CD4-positive, alpha-beta T cell treated with Interleukin-6 at 100 ng/mL for 8 hours (primary cell): ENCODE measurements around the gene TRIL.

Experiments used
- DNase-seq: peaks from one replicate; pipeline ENCODE4 v3.0.0-alpha.2; 2020; ENCODE audit warnings: mixed read lengths, low spot score

TRIL gene

DNA sequence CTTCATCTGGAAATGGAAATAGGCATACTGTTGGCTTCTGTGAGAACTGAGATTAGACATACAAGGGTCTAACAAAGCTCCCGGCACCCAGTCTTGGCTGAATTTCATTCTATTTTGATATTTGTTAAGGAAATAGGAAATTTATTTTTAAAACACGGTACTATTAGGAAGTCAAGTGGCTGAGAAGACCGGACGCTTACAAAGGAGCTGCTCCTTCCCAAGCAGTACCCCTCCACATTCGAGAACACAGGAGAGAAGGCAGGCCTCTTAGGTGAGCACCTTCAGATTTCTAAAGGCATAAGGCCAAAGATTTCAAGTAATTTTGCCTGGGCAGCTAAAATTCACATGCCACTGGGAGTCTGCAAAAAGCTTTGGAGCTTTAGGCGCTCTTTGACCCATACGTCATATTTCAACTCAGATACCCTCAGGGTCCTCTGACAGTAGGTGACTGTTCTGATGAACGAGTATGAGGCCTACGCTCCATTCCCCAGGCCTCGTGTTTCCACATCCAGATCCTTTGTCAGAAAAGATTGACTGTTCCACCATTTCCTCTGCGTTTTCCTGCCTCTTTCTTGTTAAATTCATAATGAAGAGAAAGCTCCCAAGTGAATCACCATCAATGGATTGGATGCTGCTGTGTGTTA is 17.3 kb downstream of the TRIL start:
- DNase-seq = no peak

- DNase-seq = no peak
These were observed 18.1 kb downstream of the TRIL start for GRCh38 chr7:28939844-28940544.

- no peak for DNase-seq
These were observed 18.8 kb downstream of the TRIL start for GRCh38 chr7:28939367-28939766.

DNA sequence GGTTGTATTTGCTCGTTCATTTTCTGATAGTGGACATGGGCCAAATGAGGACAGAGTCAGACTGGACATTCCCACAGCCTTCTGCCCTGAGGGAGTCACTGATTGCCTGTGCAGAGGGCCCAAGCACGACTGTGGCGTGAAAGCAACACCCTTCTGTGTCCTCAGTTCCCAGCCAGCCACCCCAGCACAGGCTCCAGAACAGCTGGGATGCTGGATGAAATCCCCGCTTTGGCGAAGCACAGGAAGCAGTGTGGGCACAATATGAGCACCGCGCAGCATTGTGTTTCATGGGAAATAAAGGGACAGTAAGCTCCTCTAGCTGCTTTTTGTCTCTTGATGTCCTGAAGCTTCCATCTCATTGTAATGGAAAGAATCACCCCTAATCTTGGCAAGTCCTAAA is 20.5 kb downstream of the TRIL start:
- DNase-seq = no peak

- DNase-seq = no peak
These were observed 21.0 kb downstream of the TRIL start for GRCh38 chr7:28937103-28937502.

GRCh38 chr7:28933846-28934320 is 24.2 kb downstream of the TRIL start:
- no peak for DNase-seq

DNA sequence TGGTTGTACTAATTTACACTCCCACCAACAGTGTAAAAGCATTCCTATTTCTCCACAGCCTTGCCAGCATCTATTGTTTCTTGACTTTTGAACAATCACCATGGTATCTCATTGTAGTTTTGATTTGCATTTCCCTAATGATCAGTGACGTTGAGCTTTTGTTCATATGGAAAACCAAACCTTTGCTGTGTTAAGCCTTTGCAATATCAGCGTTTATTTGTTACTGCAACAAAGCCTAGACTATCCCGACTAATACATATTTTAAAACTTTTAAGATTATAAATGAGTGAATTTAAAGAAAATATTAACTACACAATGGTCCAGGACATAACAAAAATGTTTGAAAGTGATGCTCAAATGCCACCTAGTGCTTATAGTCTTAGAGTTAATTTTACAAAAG is 26.6 kb downstream of the TRIL start:
- DNase-seq = no peak

DNA sequence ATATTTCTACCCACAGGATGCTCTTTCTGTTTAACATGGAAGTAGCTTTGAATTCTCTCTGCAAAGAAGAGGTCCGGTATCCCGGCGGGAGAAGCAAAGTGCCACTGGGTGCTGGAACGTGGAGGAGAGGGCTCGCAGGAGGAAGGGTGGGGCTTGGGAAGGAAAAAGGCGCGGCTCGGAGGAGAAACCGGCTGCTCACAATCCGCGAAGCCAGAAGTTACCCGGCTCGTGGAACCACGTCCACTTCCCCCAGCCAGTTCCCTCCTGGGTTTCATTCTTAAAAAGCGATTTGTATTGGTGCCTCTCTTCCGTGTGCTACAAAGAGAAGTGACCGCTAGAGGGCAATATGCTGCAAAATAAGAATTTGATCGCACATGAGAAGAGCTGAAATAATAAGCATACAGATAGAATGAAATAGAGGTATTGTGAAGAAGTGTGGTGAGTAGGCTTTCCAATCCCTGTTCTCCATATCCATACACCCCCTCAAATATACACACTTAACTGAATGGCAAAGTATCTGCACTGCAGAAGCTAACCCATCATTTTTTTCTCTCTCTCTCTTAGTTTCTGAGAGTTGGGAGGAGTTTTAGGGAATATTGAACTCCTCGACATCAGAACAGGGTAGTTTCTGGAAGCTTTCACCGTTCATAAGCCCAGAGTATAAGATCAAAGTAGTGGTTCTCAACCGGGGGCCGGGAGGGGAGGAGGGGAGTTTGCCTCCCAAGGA is 31.1 kb downstream of the TRIL start:
- DNase-seq = peak; percentile 66

- DNase-seq = peak; percentile 56
These were observed 35.4 kb downstream of the TRIL start for GRCh38 chr7:28922624-28923331.

- DNase-seq = peak; percentile 52
These were observed 36.3 kb downstream of the TRIL start for GRCh38 chr7:28921822-28922221.

- no peak for DNase-seq
These were observed 37.7 kb downstream of the TRIL start for GRCh38 chr7:28920424-28920823.

DNA sequence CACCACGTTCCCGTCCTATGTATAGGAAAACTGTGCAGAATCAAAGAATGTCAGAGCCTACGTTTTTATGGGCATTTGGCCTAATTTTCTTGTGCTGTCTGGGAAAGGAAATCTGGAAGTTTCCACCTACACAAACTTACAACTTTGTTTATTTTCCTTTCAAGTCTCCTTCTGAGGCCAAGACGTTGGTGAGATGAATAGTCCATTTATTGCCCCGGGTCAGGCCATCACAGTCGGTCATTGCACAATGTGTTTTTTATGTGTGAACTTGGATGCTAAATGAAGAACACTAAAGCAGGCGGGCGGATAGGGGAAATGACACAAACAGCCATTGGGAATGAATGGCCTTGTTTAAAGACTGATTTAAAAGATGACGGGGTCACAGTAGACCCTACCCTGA is 38.6 kb downstream of the TRIL start:
- no peak for DNase-seq

DNA sequence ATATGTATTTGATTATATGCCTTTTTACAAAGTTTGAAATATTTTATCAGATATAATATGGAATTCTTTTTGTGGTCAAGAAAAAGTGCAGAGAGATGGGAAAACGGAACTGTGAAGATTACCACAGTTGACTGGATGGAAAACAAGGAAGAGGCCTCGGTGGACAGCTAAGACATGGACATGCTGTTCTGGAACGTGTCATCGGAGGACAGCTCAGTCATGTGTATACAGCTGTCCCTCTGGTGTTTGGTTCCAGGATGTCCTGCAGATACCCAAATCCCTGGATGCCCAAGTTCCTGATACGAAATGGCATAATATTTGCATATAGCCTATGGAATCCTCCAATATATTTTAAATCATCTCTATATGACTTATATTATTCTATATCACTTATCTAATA is 49.4 kb downstream of the TRIL start:
- no peak for DNase-seq

DNA sequence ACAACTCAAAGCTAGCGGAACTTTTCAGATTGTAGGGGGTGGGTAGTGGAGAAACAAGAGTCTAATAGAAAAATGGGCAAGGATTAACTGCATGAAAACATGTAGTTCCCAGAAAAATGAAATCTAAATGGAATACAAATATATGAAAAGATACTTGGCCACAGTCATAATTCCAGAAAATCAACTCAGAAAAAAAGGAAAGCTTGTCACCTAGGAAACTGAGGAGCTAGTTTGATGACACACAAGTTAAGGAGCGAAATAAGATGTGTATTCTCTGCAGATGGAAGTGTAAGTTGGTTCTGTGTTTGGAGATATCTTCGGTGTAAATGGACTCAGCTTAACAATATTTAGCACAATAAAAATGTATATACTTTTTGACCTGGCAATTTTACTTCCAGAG is 52.7 kb downstream of the TRIL start:
- DNase-seq = no peak

DNA sequence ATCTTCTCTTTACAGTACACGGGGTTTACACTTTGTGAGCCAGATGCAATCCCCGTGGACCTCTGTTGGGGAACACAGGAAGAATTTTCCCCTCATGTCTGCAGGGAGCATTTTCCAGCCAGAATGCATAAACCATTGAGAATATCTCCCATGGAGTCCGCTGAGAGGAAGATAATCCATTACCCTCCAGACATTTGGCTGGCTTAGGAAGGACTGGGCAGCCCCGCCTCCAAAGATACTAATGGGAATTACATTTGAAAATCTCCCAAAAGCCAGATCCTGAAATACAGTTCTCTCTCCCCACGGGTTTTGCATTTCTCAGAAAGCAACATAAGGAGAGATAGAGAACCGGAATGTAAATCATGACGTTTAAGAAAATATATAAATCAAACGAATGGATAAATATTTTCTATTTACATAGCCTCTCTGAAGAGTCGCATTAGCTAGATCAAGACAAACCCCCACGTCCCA is 53.5 kb downstream of the TRIL start:
- no peak for DNase-seq

GRCh38 chr7:28903730-28904577 is 54.2 kb downstream of the TRIL start:
- no peak for DNase-seq
